HCT116 (cell line): Measurements from ENCODE around the gene TLK2. TPM values are rescaled to one million over a fixed set of nuclear protein-coding genes. Genes with fewer than 3 reads are reported as not detected.

ENCODE experiments used
- ATAC-seq: fragments of 200-7000 bp; cut with Tn5 transposase; 2 replicates; pipeline ENCODE4 v1.9.1; 2020; ENCODE audit warnings: mild to moderate bottlenecking, moderate library complexity
- BruUV-seq: library from RNA; stranded (reverse); fragments of 400-500 nt; replicated peaks from 2 replicates; lab custom pipeline; 2021; lab: Mats Ljungman, UMichigan
- CTCF ChIA-PET: fragments of 300-600 bp; sonication (Branson Sonifier 250); formaldehyde crosslinking; loops from one replicate; lab custom pipeline; 2021; ENCODE audit warnings: antibody characterized with exemption; lab: Charles Lee
- POLR2A ChIA-PET: fragments of 300-600, 350-600 bp; sonication (Branson Sonifier 250); formaldehyde crosslinking; loops from one replicate; lab custom pipeline; 2021; ENCODE audit warnings: antibody characterized with exemption; lab: Charles Lee
- RAD21 ChIA-PET, 2 experiments: fragments of 300-600 bp; sonication (Branson Sonifier 250); formaldehyde crosslinking; loops; one replicate each; lab custom pipeline; 2023; ENCODE audit warnings: low total read pairs in 2 of 2; ENCODE audit not compliant: uncharacterized antibody in 2 of 2, unreplicated experiment in 2 of 2, low non-redundant PET in 1 of 2; lab: Charles Lee
- DNase-seq: peaks from one replicate; pipeline ENCODE4 v3.0.0-alpha.2; 2010; ENCODE audit warnings: low read depth, low spot score
- H2AFZ ChIP-seq: fragments of 200-600 bp; shearing (Covaris generic), sonication (generic); 2 replicates; pipeline ENCODE4 v1.6.1; 2017; ENCODE audit warnings: low read depth, mixed run types, mixed read lengths, antibody characterized with exemption, low read length; ENCODE audit not compliant: poor library complexity, severe bottlenecking
- H3K27ac ChIP-seq: 2 replicates; pipeline ENCODE4 v1.5.1; 2012; ENCODE audit warnings: low read depth, low read length
- H3K27me3 ChIP-seq: fragments of 200-600 bp; sonication (generic); 2 replicates; pipeline ENCODE4 v1.6.1; 2016; ENCODE audit warnings: mixed run types, low read length, mixed read lengths; ENCODE audit not compliant: insufficient read depth
- H3K36me3 ChIP-seq, 2 experiments: fragments of 200-500 bp in 1 of 2; fragments of 200-600 bp in 1 of 2; sonication (Bioruptor generic) in 1 of 2; sonication (generic) in 1 of 2; 2 replicates each; pipeline versions ENCODE4 v1.5.1 to v1.6.1; 2014 to 2016; ENCODE audit warnings: low read length in 2 of 2, inconsistent platforms in 1 of 2, mixed read lengths in 1 of 2, mixed run types in 1 of 2; ENCODE audit not compliant: insufficient read depth in 2 of 2, control insufficient read depth in 1 of 2
- H3K4me1 ChIP-seq, 2 experiments: fragments of 200-600 bp in 1 of 2; sonication (generic) in 1 of 2; 2 replicates each; pipeline versions ENCODE4 v1.5.1 to v1.6.1; 2012 to 2017; ENCODE audit warnings: low read length in 2 of 2, inconsistent platforms in 1 of 2, mild to moderate bottlenecking in 1 of 2, mixed read lengths in 1 of 2, mixed run types in 1 of 2, moderate library complexity in 1 of 2; ENCODE audit not compliant: insufficient read depth in 2 of 2, control insufficient read depth in 1 of 2
- H3K4me2 ChIP-seq: fragments of 200-600 bp; sonication (generic); 2 replicates; pipeline ENCODE4 v1.6.1; 2017; ENCODE audit warnings: mixed run types, low read length, mixed read lengths
- H3K4me3 ChIP-seq, 2 experiments: fragments of 200-600 bp in 1 of 2; sonication (generic) in 1 of 2; replicated peaks in 1 of 2; 2 replicates each; pipeline ENCODE4 v1.5.1; 2011 to 2016; ENCODE audit warnings: low read length in 2 of 2, control low read depth in 1 of 2, low read depth in 1 of 2, mild to moderate bottlenecking in 1 of 2, mixed read lengths in 1 of 2, mixed run types in 1 of 2
- H3K79me2 ChIP-seq: fragments of 200-600 bp; sonication (generic); 2 replicates; pipeline ENCODE4 v1.6.1; 2017; ENCODE audit warnings: mild to moderate bottlenecking, mixed run types, low read length, moderate library complexity, mixed read lengths; ENCODE audit not compliant: insufficient read depth
- H3K9ac ChIP-seq: fragments of 200-600 bp; sonication (generic); 2 replicates; pipeline ENCODE4 v1.6.1; 2016; ENCODE audit warnings: low read length, mixed read lengths
- H3K9me2 ChIP-seq: fragments of 200-600 bp; sonication (generic), shearing (Covaris generic); 2 replicates; pipeline ENCODE4 v1.6.1; 2017; ENCODE audit warnings: mixed run types, mild to moderate bottlenecking, moderate library complexity; ENCODE audit not compliant: insufficient read depth
- H3K9me3 ChIP-seq, 2 experiments: fragments of 200-500 bp in 1 of 2; fragments of 200-600 bp in 1 of 2; sonication (Bioruptor generic) in 1 of 2; sonication (generic) in 1 of 2; 2 replicates each; pipeline ENCODE4 v1.6.1; 2014 to 2017; ENCODE audit warnings: low read length in 2 of 2, mixed read lengths in 2 of 2, inconsistent platforms in 1 of 2, low read depth in 1 of 2, mild to moderate bottlenecking in 1 of 2, mixed run types in 1 of 2, moderate library complexity in 1 of 2; ENCODE audit not compliant: control insufficient read depth in 1 of 2, insufficient read depth in 1 of 2
- H4K20me1 ChIP-seq: fragments of 200-600 bp; sonication (generic), shearing (Covaris generic); 2 replicates; pipeline ENCODE4 v1.6.1; 2017; ENCODE audit warnings: mixed run types, mild to moderate bottlenecking, moderate library complexity; ENCODE audit not compliant: insufficient read depth
- CBX3 ChIP-seq: IDR thresholded peaks from 2 replicates; pipeline ENCODE4 v1.6.1; 2012; ENCODE audit warnings: low read depth
- CEBPB ChIP-seq: IDR thresholded peaks from 2 replicates; pipeline ENCODE4 v1.6.1; 2012; ENCODE audit warnings: low read depth
- EGR1 ChIP-seq: IDR thresholded peaks from 2 replicates; pipeline ENCODE4 v1.6.1; 2012; ENCODE audit warnings: low read depth
- EZH2phosphoT487 ChIP-seq: fragments of 200-600 bp; IDR thresholded peaks from 2 replicates; pipeline ENCODE4 v1.6.1; 2018; ENCODE audit warnings: antibody characterized with exemption, borderline replicate concordance
- FOSL1 ChIP-seq: IDR thresholded peaks from 2 replicates; pipeline ENCODE4 v1.6.1; 2012; ENCODE audit warnings: low read depth
- JUND ChIP-seq: IDR thresholded peaks from 2 replicates; pipeline ENCODE4 v1.6.1; 2012
- POLR2A ChIP-seq: IDR thresholded peaks from 2 replicates; pipeline ENCODE4 v1.7.0; 2011; ENCODE audit warnings: borderline replicate concordance; ENCODE audit not compliant: insufficient read depth, insufficient read length; ENCODE audit errors: extremely low read depth
- POLR2AphosphoS5 ChIP-seq: IDR thresholded peaks from 2 replicates; pipeline ENCODE4 v1.6.1; 2011; ENCODE audit warnings: mild to moderate bottlenecking, low read depth, low read length, moderate library complexity
- RAD21 ChIP-seq: IDR thresholded peaks from 2 replicates; pipeline ENCODE4 v1.6.1; 2012; ENCODE audit warnings: low read depth, mild to moderate bottlenecking
- SIN3A ChIP-seq: IDR thresholded peaks from 2 replicates; pipeline ENCODE4 v1.6.1; 2012; ENCODE audit warnings: low read depth
- SP1 ChIP-seq: IDR thresholded peaks from 2 replicates; pipeline ENCODE4 v1.6.1; 2012; ENCODE audit warnings: low read depth
- SRF ChIP-seq: IDR thresholded peaks from 2 replicates; pipeline ENCODE4 v1.6.1; 2012; ENCODE audit warnings: low read depth
- TCF7L2 ChIP-seq: IDR thresholded peaks from 2 replicates; pipeline ENCODE4 v1.7.0; 2011; ENCODE audit warnings: borderline replicate concordance, inconsistent platforms; ENCODE audit not compliant: insufficient read depth, insufficient read length; ENCODE audit errors: extremely low read depth
- YY1 ChIP-seq: IDR thresholded peaks from 2 replicates; pipeline ENCODE4 v1.6.1; 2011; ENCODE audit warnings: low read length, low read depth, moderate library complexity, mild to moderate bottlenecking; ENCODE audit not compliant: insufficient replicate concordance; ENCODE audit errors: extremely low read depth
- ZFX ChIP-seq: fragments of 450-650 bp; IDR thresholded peaks from 2 replicates; pipeline ENCODE4 v1.6.1; 2017
- ZNF274 ChIP-seq: fragments of 200-500 bp; sonication (Bioruptor generic); IDR thresholded peaks from 2 replicates; pipeline ENCODE4 v1.6.1; 2014; ENCODE audit warnings: mild to moderate bottlenecking, low read depth, low read length, inconsistent platforms
- intact Hi-C: fragments of 100-400 bp; cut with micrococcal nuclease; formaldehyde crosslinking; loops from 2 replicates; pipeline ENCODE4 v1.10.0; 2022
- total RNA-seq: library from RNA; stranded (reverse); gene quantifications from one replicate; pipeline ENCODE4 v1.2.1, GENCODE V29; 2021; ENCODE audit not compliant: unreplicated experiment
- TF ChIP-seq, protein P1 (sequence below): IDR thresholded peaks from 2 replicates; pipeline ENCODE4 v1.6.1; 2011; ENCODE audit warnings: mild to moderate bottlenecking, low read length, moderate library complexity; ENCODE audit not compliant: insufficient replicate concordance; ENCODE audit errors: extremely low read depth
- TF ChIP-seq, protein P2 (sequence below): IDR thresholded peaks from 2 replicates; pipeline ENCODE4 v1.6.1; 2012
- TF ChIP-seq, protein P3 (sequence below), 3 experiments: fragments of 200-600 bp in 1 of 3; sonication (generic) in 1 of 3; IDR thresholded peaks in 2 of 3; conservative IDR thresholded peaks in 1 of 3; 2 replicates each; pipeline ENCODE4 v1.5.1; 2012 to 2017; ENCODE audit warnings: low read depth in 2 of 3, low read length in 2 of 3, antibody characterized with exemption in 1 of 3, borderline replicate concordance in 1 of 3, control low read depth in 1 of 3, mild to moderate bottlenecking in 1 of 3, mixed read lengths in 1 of 3, mixed run types in 1 of 3, moderate library complexity in 1 of 3; ENCODE audit not compliant: insufficient read depth in 1 of 3

Gene TLK2
- total RNA-seq, 1 experiment from 2014 or later: 56.6 TPM

- TF ChIP-seq, protein P1, sequence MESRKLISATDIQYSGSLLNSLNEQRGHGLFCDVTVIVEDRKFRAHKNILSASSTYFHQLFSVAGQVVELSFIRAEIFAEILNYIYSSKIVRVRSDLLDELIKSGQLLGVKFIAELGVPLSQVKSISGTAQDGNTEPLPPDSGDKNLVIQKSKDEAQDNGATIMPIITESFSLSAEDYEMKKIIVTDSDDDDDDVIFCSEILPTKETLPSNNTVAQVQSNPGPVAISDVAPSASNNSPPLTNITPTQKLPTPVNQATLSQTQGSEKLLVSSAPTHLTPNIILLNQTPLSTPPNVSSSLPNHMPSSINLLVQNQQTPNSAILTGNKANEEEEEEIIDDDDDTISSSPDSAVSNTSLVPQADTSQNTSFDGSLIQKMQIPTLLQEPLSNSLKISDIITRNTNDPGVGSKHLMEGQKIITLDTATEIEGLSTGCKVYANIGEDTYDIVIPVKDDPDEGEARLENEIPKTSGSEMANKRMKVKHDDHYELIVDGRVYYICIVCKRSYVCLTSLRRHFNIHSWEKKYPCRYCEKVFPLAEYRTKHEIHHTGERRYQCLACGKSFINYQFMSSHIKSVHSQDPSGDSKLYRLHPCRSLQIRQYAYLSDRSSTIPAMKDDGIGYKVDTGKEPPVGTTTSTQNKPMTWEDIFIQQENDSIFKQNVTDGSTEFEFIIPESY: no peak
- TF ChIP-seq, protein P2, sequence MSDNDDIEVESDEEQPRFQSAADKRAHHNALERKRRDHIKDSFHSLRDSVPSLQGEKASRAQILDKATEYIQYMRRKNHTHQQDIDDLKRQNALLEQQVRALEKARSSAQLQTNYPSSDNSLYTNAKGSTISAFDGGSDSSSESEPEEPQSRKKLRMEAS: no peak
- TF ChIP-seq POLR2A: no peak
- no peak for TF ChIP-seq SIN3A
- no peak for TF ChIP-seq FOSL1
- TF ChIP-seq JUND: no peak
- no peak for TF ChIP-seq RAD21
- no peak for TF ChIP-seq TCF7L2
- TF ChIP-seq, all 23 proteins: peak for 0
Measured at GRCh38 chr17:62625870-62626200, 147.2 kb downstream of the TLK2 start (continued).

DNA sequence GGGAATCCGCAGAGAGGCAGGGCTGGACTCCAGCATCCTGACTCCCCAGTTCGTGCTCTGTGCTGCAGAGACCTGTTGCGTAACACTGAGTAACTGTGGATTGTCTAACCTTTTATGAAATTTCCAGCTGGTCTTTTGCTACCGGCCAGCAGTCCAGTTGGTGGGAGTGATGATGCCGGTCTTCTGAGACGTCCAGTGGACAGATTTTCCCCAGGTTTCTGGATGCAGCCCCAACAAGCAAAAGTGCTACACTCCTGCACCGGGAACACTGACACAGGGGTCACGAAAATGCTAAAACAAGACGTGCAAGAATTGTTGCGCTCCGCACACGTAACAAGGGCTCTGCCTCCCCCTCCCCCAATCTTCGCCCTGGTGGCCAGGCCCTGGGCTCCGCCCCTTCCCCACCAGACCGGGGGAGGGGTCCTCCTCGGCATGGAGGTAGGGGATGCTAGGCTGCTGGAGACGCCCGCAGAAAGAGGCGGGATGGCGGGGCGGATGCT, 148.1 kb downstream of the TLK2 start:
- Histone ChIP-seq H4K20me1 (no peaks in the 10 kb centered on the region), H3K9me2 (no peaks in the 10 kb centered on the region), H3K4me1 (peaks cover 11 to 39% of the 10 kb centered on the region in 2 experiments; a peak in 3 of 4 replicates), H3K9me3 (no peaks in the 10 kb centered on the region), H3K79me2 (no peaks in the 10 kb centered on the region), H3K27ac (peak overlapping the region; percentile 48; the same call in 1 of the 2 replicates), H2AFZ (peak overlapping the region; percentile 72), H3K27me3 (no peaks in the 10 kb centered on the region), H3K9ac (peak overlapping the region; percentile 64), H3K36me3 (no peaks in the 10 kb centered on the region), H3K4me3 (peak overlapping the region; percentile 54 to 74), H3K4me2 (peak overlapping the region; percentile 99)
- POLR2A ChIA-PET: no interaction called here
- BruUV-seq: no TSS peak
- CTCF ChIA-PET: no interaction called here
- ATAC-seq (no peak; the same call in 1 of the 2 replicates), DNase-seq (no peak)
- RAD21 ChIA-PET: no interaction called here
- intact Hi-C loops: no loop called here
- TF ChIP-seq SIN3A: no peak
- TF ChIP-seq, protein P1: no peak
- no peak for TF ChIP-seq JUND
- TF ChIP-seq FOSL1: no peak
- TF ChIP-seq SP1: no peak
- TF ChIP-seq CBX3: no peak
- TF ChIP-seq SRF: no peak
- TF ChIP-seq, protein P3, sequence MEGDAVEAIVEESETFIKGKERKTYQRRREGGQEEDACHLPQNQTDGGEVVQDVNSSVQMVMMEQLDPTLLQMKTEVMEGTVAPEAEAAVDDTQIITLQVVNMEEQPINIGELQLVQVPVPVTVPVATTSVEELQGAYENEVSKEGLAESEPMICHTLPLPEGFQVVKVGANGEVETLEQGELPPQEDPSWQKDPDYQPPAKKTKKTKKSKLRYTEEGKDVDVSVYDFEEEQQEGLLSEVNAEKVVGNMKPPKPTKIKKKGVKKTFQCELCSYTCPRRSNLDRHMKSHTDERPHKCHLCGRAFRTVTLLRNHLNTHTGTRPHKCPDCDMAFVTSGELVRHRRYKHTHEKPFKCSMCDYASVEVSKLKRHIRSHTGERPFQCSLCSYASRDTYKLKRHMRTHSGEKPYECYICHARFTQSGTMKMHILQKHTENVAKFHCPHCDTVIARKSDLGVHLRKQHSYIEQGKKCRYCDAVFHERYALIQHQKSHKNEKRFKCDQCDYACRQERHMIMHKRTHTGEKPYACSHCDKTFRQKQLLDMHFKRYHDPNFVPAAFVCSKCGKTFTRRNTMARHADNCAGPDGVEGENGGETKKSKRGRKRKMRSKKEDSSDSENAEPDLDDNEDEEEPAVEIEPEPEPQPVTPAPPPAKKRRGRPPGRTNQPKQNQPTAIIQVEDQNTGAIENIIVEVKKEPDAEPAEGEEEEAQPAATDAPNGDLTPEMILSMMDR (IDR thresholded peaks at IDR 0.05 in 2 of 3, conservative IDR thresholded peaks at IDR 0.05 in 1 of 3; ENCODE audit: borderline replicate concordance in 1 of 3, insufficient read depth in 1 of 3, low read depth in 2 of 3, low read length in 2 of 3): no peak
- TF ChIP-seq, protein P2: no peak
- TF ChIP-seq ZNF274: no peak
- TF ChIP-seq EGR1: no peak
- no peak for TF ChIP-seq EZH2phosphoT487
- no peak for TF ChIP-seq TCF7L2
- TF ChIP-seq ZFX: no peak
- TF ChIP-seq YY1: no peak
- TF ChIP-seq CEBPB: no peak; the same call in 1 of the 2 replicates
- no peak for TF ChIP-seq POLR2A
- TF ChIP-seq RAD21: no peak
- no peak for TF ChIP-seq POLR2AphosphoS5
